CD4-positive, alpha-beta T cell (primary cell): ENCODE measurements around the gene IGFBP2. TPM values are rescaled to one million over a fixed set of nuclear protein-coding genes. Genes with fewer than 3 reads are reported as not detected.
"Not testable (repeated sequence)": the region's sequence is repeated elsewhere in the genome, so short reads cannot be mapped to it uniquely, and the experiment has no call there.

Experiments used
- ATAC-seq: fragments of 200-7000 bp; cut with Tn5 transposase; one replicate; pipeline ENCODE4 v1.10.0; 2022; ENCODE audit warnings: mild to moderate bottlenecking; ENCODE audit not compliant: poor library complexity
- CTCF ChIA-PET: fragments of 350-600 bp; sonication (Branson Sonifier 250); formaldehyde crosslinking; loops from one replicate; lab custom pipeline; 2021; ENCODE audit warnings: antibody characterized with exemption, inconsistent platforms; lab: Charles Lee
- POLR2A ChIA-PET: fragments of 350-600 bp; sonication (Branson Sonifier 250); formaldehyde crosslinking; loops from one replicate; lab custom pipeline; 2021; ENCODE audit warnings: antibody characterized with exemption, inconsistent platforms; lab: Charles Lee
- DNase-seq, 14 experiments: peaks; one replicate each; pipeline ENCODE4 v3.0.0-alpha.2; 2013 to 2020; ENCODE audit warnings: mixed read lengths in 2 of 14
- H3K27ac ChIP-seq, 2 donors: one replicate each; pipeline versions ENCODE4 v1.5.1 to v1.7.0; 2013; ENCODE audit warnings: low read length in 2 of 2, low read depth in 1 of 2, mild to moderate bottlenecking in 1 of 2
- H3K27me3 ChIP-seq, 2 experiments: 1 replicate in 1 of 2; 2 replicates in 1 of 2; pipeline versions ENCODE4 v1.6.1 to v1.7.0; 2013; ENCODE audit warnings: low read length in 2 of 2, control low read depth in 1 of 2, mild to moderate bottlenecking in 1 of 2, moderate library complexity in 1 of 2; ENCODE audit not compliant: insufficient read depth in 2 of 2, control insufficient read depth in 1 of 2
- H3K36me3 ChIP-seq: one replicate; pipeline ENCODE4 v1.6.1; 2013; ENCODE audit warnings: low read length, control low read depth; ENCODE audit not compliant: insufficient read depth
- H3K4me1 ChIP-seq: one replicate; pipeline ENCODE4 v1.6.1; 2013; ENCODE audit warnings: low read length, control low read depth; ENCODE audit not compliant: insufficient read depth
- H3K4me3 ChIP-seq: one replicate; pipeline ENCODE4 v1.5.1; 2013; ENCODE audit warnings: mild to moderate bottlenecking, low read length, moderate library complexity
- H3K9me3 ChIP-seq, 2 experiments: 1 replicate in 1 of 2; 2 replicates in 1 of 2; pipeline versions ENCODE4 v1.6.1 to v1.7.0; 2013; ENCODE audit warnings: low read length in 2 of 2, mild to moderate bottlenecking in 2 of 2, control low read depth in 1 of 2, moderate library complexity in 1 of 2; ENCODE audit not compliant: control insufficient read depth in 1 of 2, insufficient read depth in 1 of 2
- H3K27ac Mint-ChIP-seq: one replicate; pipeline ENCODE4 v1.8.0; 2020; ENCODE audit warnings: mixed read lengths
- H3K27me3 Mint-ChIP-seq: one replicate; pipeline ENCODE4 v1.8.0; 2021; ENCODE audit warnings: mixed read lengths
- H3K36me3 Mint-ChIP-seq: one replicate; pipeline ENCODE4 v1.8.0; 2021; ENCODE audit warnings: low read depth, mixed read lengths
- H3K4me1 Mint-ChIP-seq: one replicate; pipeline ENCODE4 v1.8.0; 2021; ENCODE audit warnings: low read depth, mixed read lengths
- H3K4me3 Mint-ChIP-seq: one replicate; pipeline ENCODE4 v1.8.0; 2020; ENCODE audit warnings: mild to moderate bottlenecking, mixed read lengths
- H3K9me3 Mint-ChIP-seq: one replicate; pipeline ENCODE4 v1.8.0; 2020; ENCODE audit warnings: mixed read lengths
- intact Hi-C, 2 experiments: fragments of 100-400 bp; cut with DNase I in 1 of 2; cut with micrococcal nuclease in 1 of 2; formaldehyde crosslinking; loops; one replicate each; pipeline versions ENCODE4 v1.15.1 to v1.9.0; 2023 to 2025; cut with DNase I, micrococcal nuclease
- total RNA-seq, 174 experiments: library from RNA in 2 of 174; stranded (reverse) in 2 of 174; gene quantifications; one replicate each; pipeline ENCODE4 v1.2.3 and lab custom pipeline; 2021 to 2026
- TF ChIP-seq, protein P1 (sequence below): fragments of 200-600 bp; IDR thresholded peaks from one replicate; pipeline ENCODE4 v1.8.0; 2022; ENCODE audit warnings: antibody characterized with exemption, mild to moderate bottlenecking

Gene IGFBP2
- total RNA-seq, 2 experiments from 2014 or later, result not detected

DNA sequence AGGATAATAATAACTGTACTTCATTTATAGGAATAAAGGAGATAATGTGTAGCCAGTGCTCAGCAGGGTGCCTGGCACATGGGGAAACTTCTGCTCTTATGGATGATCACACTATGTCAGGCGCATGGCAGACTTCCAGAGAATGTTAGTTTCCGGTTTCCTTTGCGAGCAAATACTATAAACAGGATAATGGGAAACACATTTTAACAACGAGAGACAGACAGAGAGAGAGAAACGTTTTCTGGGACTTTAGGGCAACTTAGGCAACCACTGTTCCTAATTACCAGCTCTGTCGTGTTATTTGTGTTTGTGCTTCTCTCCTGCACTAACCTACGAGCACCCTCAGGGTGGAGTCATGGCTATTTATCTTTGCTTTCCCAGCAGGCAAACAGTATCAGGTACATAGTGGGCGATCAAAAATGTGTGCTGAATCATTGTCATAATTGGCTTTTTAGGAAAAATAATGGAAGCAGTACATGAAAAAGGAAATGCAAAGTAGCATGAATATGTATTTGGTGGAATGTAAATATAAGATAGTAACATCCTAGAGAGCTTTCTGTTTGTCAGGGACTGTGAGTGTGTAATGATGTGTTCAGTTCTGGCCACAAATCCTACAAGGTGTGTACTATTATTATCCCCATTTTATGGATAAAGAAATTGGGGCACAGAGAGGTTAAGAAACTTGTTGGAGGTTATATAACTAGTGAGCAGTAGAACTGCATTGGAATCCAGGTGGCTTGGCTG lies 36.8 kb upstream of the IGFBP2 start:
- intact Hi-C loops, result no loop called here
- H3K4me1 ChIP-seq, result no peaks in the 10 kb centered on the region
- H3K27me3 Mint-ChIP-seq, result peaks cover 19% of the 10 kb centered on the region
- no peak overlapping the region for H3K27ac ChIP-seq
- H3K27ac Mint-ChIP-seq, result no peak overlapping the region
- CTCF ChIA-PET, result no interaction called here
- H3K4me1 Mint-ChIP-seq, result no peaks in the 10 kb centered on the region
- peaks cover 0 to 6% of the 10 kb centered on the region in 2 experiments for H3K27me3 ChIP-seq
- H3K36me3 ChIP-seq, result no peaks in the 10 kb centered on the region
- H3K4me3 ChIP-seq, result no peak overlapping the region
- no peak for DNase-seq
- POLR2A ChIA-PET, result interaction anchor here (1.7 kb wide), 1 partner anchor 10 kb away, joined by 3 read pairs; no protein-coding TSS in a partner anchor
- no peak for ATAC-seq
- H3K9me3 ChIP-seq, result no peaks in the 10 kb centered on the region
- TF ChIP-seq, protein P1, sequence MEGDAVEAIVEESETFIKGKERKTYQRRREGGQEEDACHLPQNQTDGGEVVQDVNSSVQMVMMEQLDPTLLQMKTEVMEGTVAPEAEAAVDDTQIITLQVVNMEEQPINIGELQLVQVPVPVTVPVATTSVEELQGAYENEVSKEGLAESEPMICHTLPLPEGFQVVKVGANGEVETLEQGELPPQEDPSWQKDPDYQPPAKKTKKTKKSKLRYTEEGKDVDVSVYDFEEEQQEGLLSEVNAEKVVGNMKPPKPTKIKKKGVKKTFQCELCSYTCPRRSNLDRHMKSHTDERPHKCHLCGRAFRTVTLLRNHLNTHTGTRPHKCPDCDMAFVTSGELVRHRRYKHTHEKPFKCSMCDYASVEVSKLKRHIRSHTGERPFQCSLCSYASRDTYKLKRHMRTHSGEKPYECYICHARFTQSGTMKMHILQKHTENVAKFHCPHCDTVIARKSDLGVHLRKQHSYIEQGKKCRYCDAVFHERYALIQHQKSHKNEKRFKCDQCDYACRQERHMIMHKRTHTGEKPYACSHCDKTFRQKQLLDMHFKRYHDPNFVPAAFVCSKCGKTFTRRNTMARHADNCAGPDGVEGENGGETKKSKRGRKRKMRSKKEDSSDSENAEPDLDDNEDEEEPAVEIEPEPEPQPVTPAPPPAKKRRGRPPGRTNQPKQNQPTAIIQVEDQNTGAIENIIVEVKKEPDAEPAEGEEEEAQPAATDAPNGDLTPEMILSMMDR, result no peak
- H3K36me3 Mint-ChIP-seq, result no peaks in the 10 kb centered on the region
- H3K4me3 Mint-ChIP-seq, result no peak overlapping the region
- H3K9me3 Mint-ChIP-seq, result no peaks in the 10 kb centered on the region

DNA sequence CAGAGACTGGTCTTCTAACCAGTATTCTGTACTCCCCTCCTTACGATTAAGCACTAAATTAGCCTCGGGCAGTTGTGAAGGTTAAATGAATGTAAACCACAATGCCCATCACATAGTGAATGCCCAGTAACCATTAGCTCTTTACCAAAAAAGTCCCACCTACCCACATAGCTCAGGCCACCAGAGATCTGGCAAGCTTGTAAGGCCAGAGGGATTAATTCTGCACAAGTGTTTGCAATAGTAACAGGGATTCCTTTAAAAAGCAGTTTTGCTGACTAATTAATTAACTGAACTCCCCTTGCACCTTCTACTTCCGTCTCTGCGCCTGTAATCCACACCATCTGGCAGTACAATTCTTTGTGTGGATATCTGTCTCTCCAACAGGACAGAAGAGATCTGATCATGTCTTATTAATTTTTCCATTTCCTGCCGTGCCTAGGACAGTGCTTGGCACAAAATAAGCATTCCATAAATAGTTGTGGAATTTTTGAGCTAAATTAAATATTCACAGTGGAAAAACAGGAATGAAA lies 36.2 kb upstream of the IGFBP2 start:
- DNase-seq (no peak), ATAC-seq (no peak)
- CTCF ChIA-PET, result no interaction called here
- intact Hi-C loops, result no loop called here
- Mint-ChIP-seq H3K9me3 (no peaks in the 10 kb centered on the region), H3K36me3 (no peaks in the 10 kb centered on the region), H3K27me3 (peaks cover 19% of the 10 kb centered on the region), H3K27ac (no peak overlapping the region), H3K4me3 (no peak overlapping the region), H3K4me1 (no peaks in the 10 kb centered on the region)
- TF ChIP-seq, protein P1, result no peak
- Histone ChIP-seq H3K4me3 (no peak overlapping the region), H3K4me1 (no peaks in the 10 kb centered on the region), H3K27ac (no peak overlapping the region), H3K27me3 (peaks cover 0 to 4% of the 10 kb centered on the region in 2 experiments), H3K9me3 (no peaks in the 10 kb centered on the region), H3K36me3 (no peaks in the 10 kb centered on the region)
- POLR2A ChIA-PET, result interaction anchor here (1.7 kb wide), 1 partner anchor 10 kb away, joined by 3 read pairs; no protein-coding TSS in a partner anchor

DNA sequence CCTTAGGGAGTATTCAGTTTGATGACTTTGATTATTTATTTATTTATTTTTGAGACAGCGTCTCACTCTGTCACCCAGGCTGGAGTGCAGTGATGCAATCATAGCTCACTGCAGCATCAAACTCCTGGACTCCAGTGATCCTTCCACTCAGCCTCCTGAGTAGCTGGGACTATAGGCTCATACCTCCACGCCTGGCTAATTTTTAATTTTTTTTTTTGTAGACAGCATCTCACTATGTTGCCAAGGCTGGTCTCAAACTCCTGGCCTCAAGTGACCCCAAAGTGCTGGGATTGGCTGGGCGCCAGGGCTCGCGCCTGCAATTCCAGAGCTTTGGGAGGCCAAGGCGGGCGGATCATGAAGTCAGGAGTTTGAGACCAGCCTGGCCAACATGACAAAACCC lies 35.4 kb upstream of the IGFBP2 start:
- intact Hi-C loops, H3K36me3 Mint-ChIP-seq, H3K27me3 ChIP-seq, H3K4me1 ChIP-seq, H3K27ac Mint-ChIP-seq, H3K36me3 ChIP-seq, H3K4me3 Mint-ChIP-seq, ATAC-seq, H3K9me3 ChIP-seq, DNase-seq, CTCF ChIA-PET, H3K9me3 Mint-ChIP-seq, H3K27ac ChIP-seq, H3K4me1 Mint-ChIP-seq, H3K4me3 ChIP-seq: not testable (repeated sequence)
- peaks cover 19% of the 10 kb centered on the region for H3K27me3 Mint-ChIP-seq
- POLR2A ChIA-PET, result interaction anchor here (1.7 kb wide), 1 partner anchor 9 kb away, joined by 3 read pairs; no protein-coding TSS in a partner anchor
